Activated naive CD8-positive, alpha-beta T cell treated with anti-CD3 and anti-CD28 coated beads, Interleukin-2, amount 50 U/mL, for 24 hours (primary cell): ENCODE data around the gene ATP2B3.
A peak's percentile ranks its signal among the peaks of the same experiment; 100 is the strongest.

Experiments
- ATAC-seq: fragments of 150-1000 bp; cut with Tn5 transposase; one replicate; pipeline ENCODE4 v1.10.0; 2021
- DNase-seq: peaks from one replicate; pipeline ENCODE4 v3.0.0; 2021
- H3K27ac Mint-ChIP-seq: one replicate; pipeline ENCODE4 v1.8.0; 2021; ENCODE audit warnings: mild to moderate bottlenecking, mixed read lengths
- H3K27me3 Mint-ChIP-seq: one replicate; pipeline ENCODE4 v1.8.0; 2021; ENCODE audit warnings: mixed read lengths
- H3K36me3 Mint-ChIP-seq: one replicate; pipeline ENCODE4 v1.8.0; 2021; ENCODE audit warnings: low read depth, mixed read lengths
- H3K4me1 Mint-ChIP-seq: one replicate; pipeline ENCODE4 v1.8.0; 2021; ENCODE audit warnings: mixed read lengths
- H3K4me3 Mint-ChIP-seq: one replicate; pipeline ENCODE4 v1.8.0; 2021; ENCODE audit warnings: mild to moderate bottlenecking, moderate library complexity, mixed read lengths
- H3K9me3 Mint-ChIP-seq: one replicate; pipeline ENCODE4 v1.8.0; 2021; ENCODE audit warnings: mixed read lengths

The ATP2B3 gene

DNA sequence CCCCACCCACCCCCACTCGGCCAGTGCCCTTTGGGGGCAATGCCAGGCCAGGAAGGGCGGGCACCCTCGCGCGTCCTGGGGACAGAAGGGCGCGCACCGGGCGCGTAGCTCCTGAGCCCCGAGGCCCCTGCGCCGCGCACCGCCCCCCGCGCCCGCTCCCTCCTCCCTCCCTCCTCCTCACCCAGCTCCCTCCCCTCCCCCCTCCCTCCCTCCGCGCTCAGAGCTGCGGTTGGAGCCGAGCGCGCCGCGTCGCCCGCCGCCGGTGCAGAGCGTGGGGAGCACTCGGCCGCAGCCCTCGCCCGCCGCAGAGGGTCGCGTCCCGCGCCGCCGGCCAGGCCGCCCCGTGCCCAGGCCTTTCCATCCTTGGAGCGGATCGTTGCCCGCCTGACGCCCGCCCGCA, at the start of gene ATP2B3:
TSS of gene ATP2B3 (plus strand) at position 220 of the 400 bp plus-strand sequence. CDS start 18,606 bp downstream, outside the sequence.
- Mint-ChIP-seq H3K27me3 (peaks cover 14% of the 10 kb centered on the region), H3K27ac (no peak within 1 kb of the TSS), H3K9me3 (no peaks in the 10 kb centered on the region), H3K4me3 (no peak within 1 kb of the TSS), H3K4me1 (no peaks in the 10 kb centered on the region), H3K36me3 (no peaks in the 10 kb centered on the region)
- no peak for ATAC-seq
- no peak for DNase-seq

DNA sequence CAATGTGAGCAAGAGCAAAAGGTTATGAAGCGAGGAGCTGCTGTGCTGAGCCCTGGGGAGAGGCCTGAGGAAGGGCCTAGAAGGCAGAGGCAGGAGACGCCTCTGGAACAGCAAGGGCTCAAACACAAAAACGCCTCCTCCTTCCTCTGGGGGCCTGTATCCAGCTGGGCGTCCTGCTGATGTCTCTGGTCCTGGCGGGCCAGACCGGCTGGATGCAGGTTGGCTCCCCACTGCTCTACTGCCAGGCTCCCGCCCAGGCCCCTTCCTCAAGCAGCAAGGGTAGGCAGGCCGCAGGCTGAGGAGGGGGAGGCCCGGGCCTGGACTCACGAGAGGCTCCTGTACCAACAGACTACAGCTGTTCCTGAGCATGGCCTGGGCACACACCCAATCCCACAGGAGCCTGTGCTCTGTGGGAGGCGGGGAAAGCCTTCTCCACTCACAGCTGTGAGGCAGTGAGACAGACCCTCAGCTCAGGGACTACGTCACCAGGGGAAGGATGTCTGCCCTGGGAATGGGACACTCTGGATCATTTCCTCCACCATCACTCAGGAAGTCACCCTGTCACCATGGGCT, 49.3 kb upstream of the ATP2B3 start:
- H3K27me3 Mint-ChIP-seq, result no peaks in the 10 kb centered on the region
- peaks cover 6% of the 10 kb centered on the region for H3K4me1 Mint-ChIP-seq
- H3K4me3 Mint-ChIP-seq, result no peak overlapping the region
- H3K27ac Mint-ChIP-seq, result no peak overlapping the region
- ATAC-seq, result no peak
- H3K9me3 Mint-ChIP-seq, result no peaks in the 10 kb centered on the region
- H3K36me3 Mint-ChIP-seq, result peaks cover 5% of the 10 kb centered on the region
- DNase-seq, result no peak

DNA sequence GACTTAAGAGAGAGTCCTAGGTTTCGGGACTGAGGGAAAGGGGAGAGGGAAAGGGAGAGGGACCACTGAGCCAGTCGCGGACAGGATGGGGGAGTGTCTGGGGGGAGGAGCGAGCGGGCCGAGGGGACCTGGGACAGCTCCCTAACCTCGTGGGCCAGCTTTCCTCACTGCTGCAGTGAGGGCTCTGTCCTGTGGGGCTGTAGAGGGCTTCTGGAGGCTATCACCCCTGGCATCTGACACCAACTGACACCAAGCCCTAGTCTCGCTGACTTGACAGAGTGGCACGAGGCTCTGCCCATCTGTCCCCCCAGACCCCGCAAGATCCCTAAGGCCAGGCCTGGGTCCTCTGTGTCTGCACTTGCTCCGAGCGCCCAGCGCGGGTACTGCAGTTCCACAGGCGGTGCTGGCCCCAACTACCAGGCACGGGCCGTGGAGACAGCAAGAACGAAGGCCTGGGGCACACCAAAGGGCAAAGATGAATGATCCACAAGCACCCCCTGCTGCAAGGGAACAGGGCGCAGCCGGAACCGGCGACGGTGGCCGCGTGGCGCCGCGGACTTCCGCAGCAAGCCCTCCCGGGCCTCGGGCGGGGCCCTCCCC, 47.5 kb upstream of the ATP2B3 start:
- ATAC-seq, result peak; percentile 22
- peaks cover 3% of the 10 kb centered on the region for H3K36me3 Mint-ChIP-seq
- H3K27me3 Mint-ChIP-seq, result no peaks in the 10 kb centered on the region
- DNase-seq, result peak; percentile 31
- peaks cover 7% of the 10 kb centered on the region for H3K4me1 Mint-ChIP-seq
- peak overlapping the region; percentile 83 for H3K4me3 Mint-ChIP-seq
- no peaks in the 10 kb centered on the region for H3K9me3 Mint-ChIP-seq
- H3K27ac Mint-ChIP-seq, result peak overlapping the region; percentile 77

DNA sequence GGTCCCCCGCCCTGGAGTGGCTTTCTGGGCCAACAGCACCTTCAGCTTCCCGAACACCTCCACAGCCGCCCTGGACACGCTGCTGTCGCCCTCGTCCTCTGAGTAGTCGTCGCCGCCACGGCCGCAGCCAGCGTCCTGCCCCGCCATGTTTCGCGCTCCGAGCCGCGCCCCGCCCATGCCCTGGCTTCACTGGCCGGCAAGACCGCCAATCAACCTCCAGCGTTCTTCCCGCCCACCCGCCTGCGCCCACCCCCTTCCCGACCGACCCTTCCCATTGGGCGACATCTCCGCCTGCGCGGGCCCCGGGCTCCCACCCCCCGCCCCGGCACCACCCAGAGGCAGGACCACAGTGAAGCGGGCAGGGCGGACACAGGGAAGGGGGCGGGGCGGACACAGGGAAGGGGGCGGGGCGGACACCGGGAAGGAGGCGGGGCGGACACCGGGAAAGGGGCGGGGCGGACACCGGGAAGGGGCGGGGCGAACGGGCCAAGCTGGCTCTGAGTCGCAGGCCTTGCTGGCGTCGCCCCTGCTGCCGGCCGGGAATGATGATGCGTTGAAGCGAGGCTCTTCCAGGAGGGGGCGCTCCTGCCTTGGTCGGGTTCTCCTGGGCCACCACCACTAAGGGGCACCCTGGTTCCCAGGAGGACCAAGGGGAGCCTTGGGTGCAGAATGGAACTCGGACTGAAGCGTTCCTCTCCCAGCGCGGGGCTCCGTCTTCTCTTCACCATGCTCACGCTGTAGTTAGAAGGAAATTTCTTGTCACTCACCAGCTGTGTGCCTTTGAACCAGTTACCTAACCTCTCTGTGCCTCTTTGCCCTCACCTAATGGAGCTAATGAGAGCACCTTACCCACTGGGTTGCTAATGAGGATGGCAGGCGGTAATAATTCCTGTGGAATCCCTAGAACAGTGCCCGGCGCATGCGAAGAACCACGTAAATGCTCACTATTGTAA, 46.8 kb upstream of the ATP2B3 start, which contains the start of gene HAUS7:
TSS of gene HAUS7 (minus strand) at position 166 of the 953 bp plus-strand sequence. CDS start at position 147, 19 bp downstream.
- peaks cover 3% of the 10 kb centered on the region for H3K36me3 Mint-ChIP-seq
- peak within 1 kb of the TSS; percentile 77 for H3K27ac Mint-ChIP-seq
- H3K27me3 Mint-ChIP-seq, result no peaks in the 10 kb centered on the region
- H3K4me1 Mint-ChIP-seq, result peaks cover 9% of the 10 kb centered on the region
- peak; percentile 88 for ATAC-seq
- H3K4me3 Mint-ChIP-seq, result peak within 1 kb of the TSS; percentile 83
- H3K9me3 Mint-ChIP-seq, result no peaks in the 10 kb centered on the region
- peak; percentile 87 for DNase-seq

DNA sequence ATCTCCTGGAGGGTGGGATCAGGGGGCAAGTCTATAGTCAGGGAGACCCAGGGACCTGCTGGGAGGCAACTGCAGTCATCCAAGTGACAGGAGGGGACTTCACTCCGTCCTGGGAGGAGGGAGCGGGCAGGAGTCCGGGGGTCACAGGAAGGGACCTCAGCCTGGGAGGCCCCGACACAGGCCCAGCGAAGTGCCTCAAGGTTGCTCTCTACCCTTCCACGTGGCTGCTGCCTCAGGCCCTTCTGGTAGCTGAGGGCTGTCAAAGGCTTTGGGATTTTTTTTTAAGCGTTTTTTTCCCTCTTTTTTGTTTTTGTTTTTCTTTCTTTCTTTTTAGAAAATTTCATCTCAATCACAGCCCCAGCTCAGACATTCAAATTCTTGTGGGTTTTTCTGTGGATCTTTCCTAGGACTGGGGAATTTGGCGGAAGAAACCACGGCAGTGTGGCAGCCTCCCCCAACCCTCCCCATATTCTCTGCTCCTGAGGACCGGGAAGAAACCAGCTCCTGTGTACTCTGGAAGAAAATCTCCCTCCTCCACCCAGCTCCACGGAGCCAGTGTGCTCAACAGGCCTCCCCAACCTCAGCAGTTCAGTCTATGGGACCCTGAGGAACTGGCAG, 45.7 kb upstream of the ATP2B3 start:
- Mint-ChIP-seq H3K4me3 (no peak overlapping the region), H3K9me3 (no peaks in the 10 kb centered on the region), H3K27me3 (no peaks in the 10 kb centered on the region), H3K4me1 (peaks cover 12% of the 10 kb centered on the region), H3K27ac (no peak overlapping the region), H3K36me3 (peaks cover 3% of the 10 kb centered on the region)
- DNase-seq (no peak), ATAC-seq (no peak)

DNA sequence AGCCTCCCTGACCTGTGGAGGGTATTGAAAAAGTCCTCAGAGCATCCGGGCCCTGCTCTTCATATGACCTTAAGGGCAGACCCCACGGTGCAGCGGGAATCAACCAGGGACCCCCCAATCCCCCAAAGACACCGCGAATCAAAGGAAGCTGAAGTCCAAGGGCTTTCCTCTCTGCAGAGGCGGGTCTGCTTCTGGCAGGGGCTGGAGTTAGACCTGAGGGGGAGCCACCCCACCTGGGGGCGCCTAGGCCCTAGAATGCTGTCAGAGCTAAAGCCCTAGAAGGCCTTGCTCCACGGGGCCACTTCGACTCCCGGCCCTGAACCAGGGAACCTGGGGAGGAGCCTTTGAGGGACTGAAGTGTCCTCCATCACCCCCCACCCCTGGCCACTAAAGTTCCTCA, 44.3 kb upstream of the ATP2B3 start:
- Mint-ChIP-seq H3K4me1 (peaks cover 12% of the 10 kb centered on the region), H3K9me3 (no peaks in the 10 kb centered on the region), H3K27ac (no peak overlapping the region), H3K4me3 (no peak overlapping the region), H3K36me3 (no peaks in the 10 kb centered on the region), H3K27me3 (no peaks in the 10 kb centered on the region)
- no peak for DNase-seq
- no peak for ATAC-seq

DNA sequence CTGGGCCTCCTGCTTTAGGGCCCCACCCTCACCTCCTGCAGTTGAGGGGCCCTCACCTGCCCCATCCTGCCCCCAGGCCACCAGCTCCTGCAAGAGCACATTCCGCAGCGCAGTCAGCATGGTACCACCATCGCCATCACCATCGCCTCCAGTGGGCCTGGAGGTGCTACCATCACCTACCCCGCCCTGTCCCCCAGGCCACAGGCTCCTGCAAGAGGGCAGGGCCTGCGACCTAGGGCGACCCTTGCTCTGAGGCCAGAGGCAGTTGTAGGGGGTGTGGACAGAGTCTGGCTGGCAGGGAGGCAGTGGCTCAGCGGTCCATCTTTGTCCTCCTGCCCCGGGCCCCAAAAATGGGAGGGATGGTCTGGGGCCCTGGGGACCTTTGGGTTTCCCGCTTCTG, 43.2 kb upstream of the ATP2B3 start:
- H3K4me3 Mint-ChIP-seq, result no peak overlapping the region
- ATAC-seq (no peak), DNase-seq (no peak)
- H3K36me3 Mint-ChIP-seq, result no peaks in the 10 kb centered on the region
- H3K9me3 Mint-ChIP-seq, result no peaks in the 10 kb centered on the region
- peaks cover 10% of the 10 kb centered on the region for H3K4me1 Mint-ChIP-seq
- no peak overlapping the region for H3K27ac Mint-ChIP-seq
- no peaks in the 10 kb centered on the region for H3K27me3 Mint-ChIP-seq

DNA sequence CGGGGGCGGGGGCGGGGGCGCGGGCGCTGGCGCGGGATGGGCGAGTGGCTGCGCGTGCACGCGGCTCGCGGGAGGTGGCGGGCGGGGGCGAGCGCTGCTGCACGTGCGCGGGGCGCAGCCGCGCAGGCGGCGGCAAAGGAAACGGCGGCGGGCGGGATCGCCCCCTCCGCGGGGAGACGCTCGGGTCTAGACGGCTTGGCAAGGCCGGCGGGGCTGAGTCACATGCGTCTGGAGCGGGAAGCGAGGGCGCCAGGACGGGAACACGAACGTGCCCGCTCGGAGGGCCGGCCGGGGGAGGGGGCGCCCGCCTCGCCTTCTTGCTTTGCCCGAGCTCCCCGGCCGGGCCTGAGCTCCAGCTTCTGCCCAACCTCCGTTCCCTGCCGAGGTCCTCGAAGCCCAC, 42.7 kb upstream of the ATP2B3 start:
- Mint-ChIP-seq H3K9me3 (no peaks in the 10 kb centered on the region), H3K27me3 (no peaks in the 10 kb centered on the region)
- ATAC-seq, result no peak

DNA sequence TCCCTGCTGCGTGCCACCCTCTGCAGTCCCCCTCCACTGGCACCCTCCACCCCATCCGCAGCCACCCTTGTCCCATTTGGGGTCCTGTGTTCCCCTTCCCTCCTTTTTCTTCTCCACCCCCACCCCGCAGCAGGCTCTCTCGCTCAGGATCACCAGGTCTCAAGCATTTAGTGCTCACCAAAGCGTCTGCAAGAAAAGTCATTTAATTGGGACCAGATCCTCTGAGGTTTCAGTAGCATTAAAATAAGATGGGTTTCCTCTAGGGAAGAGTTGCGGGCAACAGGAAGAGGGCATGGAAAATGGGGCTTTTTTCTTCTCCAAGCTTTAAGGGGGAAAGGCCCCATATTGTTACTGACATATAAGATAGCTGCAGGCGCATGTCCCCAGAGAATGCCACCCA, 42.2 kb upstream of the ATP2B3 start:
- DNase-seq (no peak), ATAC-seq (no peak)
- no peaks in the 10 kb centered on the region for H3K36me3 Mint-ChIP-seq
- H3K27ac Mint-ChIP-seq, result no peak overlapping the region
- no peak overlapping the region for H3K4me3 Mint-ChIP-seq
- peaks cover 8% of the 10 kb centered on the region for H3K4me1 Mint-ChIP-seq
- no peaks in the 10 kb centered on the region for H3K9me3 Mint-ChIP-seq
- no peaks in the 10 kb centered on the region for H3K27me3 Mint-ChIP-seq

More for the DNA sequence above, 42.7 kb upstream of the ATP2B3 start:
- Mint-ChIP-seq H3K27ac (no peak overlapping the region), H3K4me1 (peaks cover 8% of the 10 kb centered on the region), H3K4me3 (no peak overlapping the region), H3K36me3 (no peaks in the 10 kb centered on the region)
- DNase-seq, result peak; percentile 34

DNA sequence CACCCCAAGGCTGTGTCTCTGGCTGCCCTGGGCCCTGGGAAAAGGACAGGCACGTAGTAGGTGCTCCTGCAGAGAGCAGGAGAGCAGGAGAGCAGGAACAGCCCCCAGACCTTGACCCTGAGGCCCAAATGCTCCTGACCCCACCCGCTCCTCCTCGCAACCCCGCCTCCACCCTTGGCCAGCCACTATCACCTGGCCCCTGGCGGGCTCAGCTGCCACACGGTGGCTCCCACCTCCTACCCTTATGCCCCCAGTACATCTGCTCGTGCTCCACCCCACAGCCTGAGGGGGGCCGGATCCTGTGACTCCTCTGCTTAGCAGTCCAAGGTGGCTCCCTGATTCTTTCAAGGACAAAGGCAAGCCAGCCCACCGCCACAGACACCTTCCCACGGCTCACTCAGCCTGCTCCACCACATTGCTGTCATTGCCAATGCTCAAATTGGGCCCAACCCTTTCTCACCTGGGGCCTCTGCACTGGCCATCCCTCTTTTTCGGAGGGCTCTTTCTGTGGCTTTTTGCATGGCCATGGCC, 41.6 kb upstream of the ATP2B3 start:
- H3K4me3 Mint-ChIP-seq, result no peak overlapping the region
- no peak overlapping the region for H3K27ac Mint-ChIP-seq
- no peaks in the 10 kb centered on the region for H3K9me3 Mint-ChIP-seq
- H3K36me3 Mint-ChIP-seq, result no peaks in the 10 kb centered on the region
- no peak for DNase-seq
- peaks cover 8% of the 10 kb centered on the region for H3K4me1 Mint-ChIP-seq
- no peak for ATAC-seq
- no peaks in the 10 kb centered on the region for H3K27me3 Mint-ChIP-seq

DNA sequence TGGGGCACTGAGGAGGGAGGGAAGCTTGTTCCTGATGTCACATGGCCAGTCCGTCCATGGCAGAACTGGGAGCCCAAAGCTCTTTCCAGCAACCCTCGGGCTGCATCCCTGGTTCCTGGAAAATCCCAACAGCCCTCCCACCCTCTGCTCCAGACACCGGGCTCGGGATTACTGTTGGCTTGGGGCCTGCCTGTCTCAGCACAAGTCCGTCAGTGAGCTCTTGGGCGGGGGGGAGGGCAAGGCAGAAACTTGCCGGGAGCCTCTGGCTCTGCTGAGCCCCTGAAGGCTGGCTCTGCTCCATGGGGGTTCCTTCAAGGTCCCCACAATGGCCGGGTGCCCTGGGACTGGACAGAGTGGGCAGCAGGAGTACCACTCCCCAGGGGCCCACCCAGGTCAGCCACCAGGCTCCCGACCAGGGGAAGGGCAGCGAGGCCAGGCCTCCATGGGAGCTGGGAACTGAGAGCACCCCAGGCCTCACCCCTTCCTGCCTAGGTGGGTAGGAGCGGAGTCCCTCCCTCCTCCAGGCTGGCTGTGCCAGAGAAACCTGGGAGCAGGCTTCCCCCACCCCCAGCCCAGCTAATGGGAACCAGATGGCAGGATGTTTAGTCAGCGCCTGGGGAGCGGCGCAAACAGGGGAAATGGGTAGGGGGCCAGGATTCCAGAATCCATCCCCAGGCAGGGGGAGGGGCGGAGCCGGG, 40.6 kb upstream of the ATP2B3 start:
- no peak for ATAC-seq
- no peaks in the 10 kb centered on the region for H3K27me3 Mint-ChIP-seq
- H3K9me3 Mint-ChIP-seq, result no peaks in the 10 kb centered on the region

DNA sequence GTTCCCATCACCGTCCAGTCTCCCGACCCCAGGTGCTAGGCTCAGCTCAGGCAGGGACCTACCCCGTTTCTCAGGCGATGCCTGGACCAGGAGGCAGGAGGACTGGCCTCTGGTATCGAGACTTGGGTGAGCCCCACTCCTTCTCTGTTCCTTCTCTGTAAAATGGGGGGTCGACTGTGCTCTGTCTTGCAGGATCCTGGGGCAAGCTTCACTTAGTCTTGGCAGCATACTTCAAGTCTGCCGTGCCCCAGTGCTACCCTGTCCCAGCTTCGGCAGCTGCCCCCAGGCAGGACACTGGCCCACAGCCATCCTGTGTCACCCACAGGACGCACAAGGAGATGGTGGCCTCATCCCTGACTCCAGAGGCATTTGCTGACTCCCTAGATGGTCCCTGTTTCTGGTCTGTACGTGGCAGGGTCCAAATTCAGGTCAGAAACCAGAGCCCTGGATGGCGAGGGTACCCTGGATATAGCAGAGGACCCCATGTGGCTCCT, 40.0 kb upstream of the ATP2B3 start:
- DNase-seq (no peak), ATAC-seq (no peak)
- no peak overlapping the region for H3K27ac Mint-ChIP-seq
- no peaks in the 10 kb centered on the region for H3K27me3 Mint-ChIP-seq
- no peak overlapping the region for H3K4me3 Mint-ChIP-seq
- no peaks in the 10 kb centered on the region for H3K9me3 Mint-ChIP-seq
- H3K4me1 Mint-ChIP-seq, result peaks cover 8% of the 10 kb centered on the region
- no peaks in the 10 kb centered on the region for H3K36me3 Mint-ChIP-seq

More for the DNA sequence above, 40.6 kb upstream of the ATP2B3 start:
- H3K36me3 Mint-ChIP-seq, result no peaks in the 10 kb centered on the region
- no peak overlapping the region for H3K4me3 Mint-ChIP-seq
- no peak for DNase-seq
- H3K4me1 Mint-ChIP-seq, result peaks cover 8% of the 10 kb centered on the region
- H3K27ac Mint-ChIP-seq, result no peak overlapping the region

DNA sequence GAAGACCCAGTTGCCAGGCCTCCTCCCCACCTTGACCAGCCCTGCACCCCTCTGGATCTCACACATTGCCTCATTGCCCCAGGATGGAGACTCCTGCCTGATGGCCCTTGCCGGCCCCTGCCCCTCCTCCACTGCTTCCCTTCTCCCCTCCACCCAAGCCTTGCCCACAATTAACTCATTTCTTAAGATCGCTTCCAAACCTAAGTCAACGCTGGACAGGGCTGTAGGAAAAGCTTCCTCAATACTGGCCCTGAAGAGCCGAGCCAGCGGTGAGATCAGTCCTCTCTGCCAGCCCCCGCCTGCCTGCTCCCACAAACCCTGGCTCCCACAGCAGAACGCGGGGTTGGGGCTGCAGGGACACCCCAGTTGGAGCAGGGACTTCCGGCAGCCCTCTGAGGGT, 39.5 kb upstream of the ATP2B3 start:
- Mint-ChIP-seq H3K27ac (no peak overlapping the region), H3K4me3 (no peak overlapping the region), H3K36me3 (no peaks in the 10 kb centered on the region), H3K4me1 (peaks cover 8% of the 10 kb centered on the region), H3K27me3 (no peaks in the 10 kb centered on the region), H3K9me3 (no peaks in the 10 kb centered on the region)
- no peak for DNase-seq
- no peak for ATAC-seq

DNA sequence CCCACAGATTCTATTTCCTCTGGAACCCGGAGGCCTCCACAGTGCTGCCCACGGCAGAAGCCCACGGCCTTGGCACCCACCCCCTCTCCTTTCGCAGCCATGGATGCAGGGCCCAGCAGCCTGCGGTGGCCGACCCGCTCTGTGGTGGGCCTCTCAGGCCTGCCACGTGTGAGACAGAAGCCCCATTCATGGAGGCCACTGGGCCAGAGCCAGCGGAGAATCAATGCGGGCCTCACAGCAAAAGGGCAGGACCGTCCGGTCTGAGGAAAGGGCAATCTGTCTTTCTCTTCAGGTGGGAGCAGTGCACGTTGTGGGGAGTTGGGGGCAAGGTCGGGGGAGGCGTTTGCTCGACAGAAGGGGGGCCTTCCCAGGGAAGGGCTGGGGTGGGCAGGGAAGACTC, 38.7 kb upstream of the ATP2B3 start:
- no peak for DNase-seq
- no peak overlapping the region for H3K27ac Mint-ChIP-seq
- no peaks in the 10 kb centered on the region for H3K9me3 Mint-ChIP-seq
- H3K27me3 Mint-ChIP-seq, result no peaks in the 10 kb centered on the region
- no peaks in the 10 kb centered on the region for H3K36me3 Mint-ChIP-seq
- no peak overlapping the region for H3K4me3 Mint-ChIP-seq
- no peak for ATAC-seq
- peaks cover 8% of the 10 kb centered on the region for H3K4me1 Mint-ChIP-seq
